WI38 (cell line): ENCODE results near the gene GIMAP1.

Source experiments
- H3K4me3 ChIP-seq: 2 replicates; pipeline ENCODE4 v1.5.1; 2011; ENCODE audit warnings: low read depth, mild to moderate bottlenecking, control low read depth, low read length
- CTCF ChIP-seq: IDR thresholded peaks from 2 replicates; pipeline ENCODE4 v1.5.1; 2012; ENCODE audit warnings: low read depth, mild to moderate bottlenecking, control low read depth, low read length

Gene GIMAP1

GRCh38 chr7:150753826-150754603, 37.6 kb downstream of the GIMAP1 start:
- no peak for TF ChIP-seq CTCF
- no peak overlapping the region for H3K4me3 ChIP-seq

GRCh38 chr7:150754951-150755350, 38.5 kb downstream of the GIMAP1 start:
- H3K4me3 ChIP-seq: no peak overlapping the region
- no peak for TF ChIP-seq CTCF

- TF ChIP-seq CTCF: no peak
- no peak overlapping the region for H3K4me3 ChIP-seq
Observed at GRCh38 chr7:150755473-150756099, 39.2 kb downstream of the GIMAP1 start.

GRCh38 chr7:150756166-150756565, 39.8 kb downstream of the GIMAP1 start:
- no peak for TF ChIP-seq CTCF
- no peak overlapping the region for H3K4me3 ChIP-seq

GRCh38 chr7:150756858-150757257, 40.4 kb downstream of the GIMAP1 start:
- TF ChIP-seq CTCF: no peak
- no peak overlapping the region for H3K4me3 ChIP-seq

- TF ChIP-seq CTCF: no peak
- H3K4me3 ChIP-seq: no peak overlapping the region
Observed at GRCh38 chr7:150759479-150759878, 43.1 kb downstream of the GIMAP1 start.

- TF ChIP-seq CTCF: no peak
- H3K4me3 ChIP-seq: no peak overlapping the region
Observed at GRCh38 chr7:150766334-150766709, 49.9 kb downstream of the GIMAP1 start.
